Mesothelial cell of epicardium (in vitro differentiated cells): Measurements from ENCODE around the gene LRRC8D. TPM values are rescaled to one million over a fixed set of nuclear protein-coding genes. Genes with fewer than 3 reads are reported as not detected.

Source experiments
- DNase-seq, 2 experiments: peaks; one replicate each; pipeline ENCODE4 v3.0.0; 2021; ENCODE audit warnings: low spot score in 2 of 2; ENCODE audit not compliant: unreplicated experiment in 2 of 2
- H3K27ac Mint-ChIP-seq: 2 replicates; pipeline ENCODE4 v1.8.0; 2021; ENCODE audit warnings: mixed read lengths
- H3K27me3 Mint-ChIP-seq: 2 replicates; pipeline ENCODE4 v1.8.0; 2021; ENCODE audit warnings: low read depth, mixed read lengths
- H3K36me3 Mint-ChIP-seq: 2 replicates; pipeline ENCODE4 v1.8.0; 2021; ENCODE audit warnings: mixed read lengths
- H3K4me1 Mint-ChIP-seq: 2 replicates; pipeline ENCODE4 v1.8.0; 2021; ENCODE audit warnings: mixed read lengths
- H3K4me3 Mint-ChIP-seq: 2 replicates; pipeline ENCODE4 v1.8.0; 2021; ENCODE audit warnings: mild to moderate bottlenecking, moderate library complexity, mixed read lengths
- H3K9me3 Mint-ChIP-seq: 2 replicates; pipeline ENCODE4 v1.8.0; 2021; ENCODE audit warnings: mixed read lengths
- CTCF ChIP-seq: fragments of 200-600 bp; sonication (generic); IDR thresholded peaks from one replicate; pipeline ENCODE4 v1.5.0; 2021; ENCODE audit warnings: antibody characterized with exemption; ENCODE audit not compliant: unreplicated experiment
- total RNA-seq: library from RNA; stranded (reverse); gene quantifications from 3 replicates; pipeline ENCODE4 v1.2.1, GENCODE V29; 2021

Gene LRRC8D
- total RNA-seq, 1 donor from 2014 or later = 22.6 TPM

DNA sequence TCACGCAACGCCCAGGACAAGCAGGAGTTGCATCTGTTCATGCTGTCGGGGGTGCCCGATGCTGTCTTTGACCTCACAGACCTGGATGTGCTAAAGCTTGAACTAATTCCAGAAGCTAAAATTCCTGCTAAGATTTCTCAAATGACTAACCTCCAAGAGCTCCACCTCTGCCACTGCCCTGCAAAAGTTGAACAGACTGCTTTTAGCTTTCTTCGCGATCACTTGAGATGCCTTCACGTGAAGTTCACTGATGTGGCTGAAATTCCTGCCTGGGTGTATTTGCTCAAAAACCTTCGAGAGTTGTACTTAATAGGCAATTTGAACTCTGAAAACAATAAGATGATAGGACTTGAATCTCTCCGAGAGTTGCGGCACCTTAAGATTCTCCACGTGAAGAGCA, 113.6 kb downstream of the LRRC8D start:
- H3K36me3 Mint-ChIP-seq = peaks cover 34% of the 10 kb centered on the region
- no peaks in the 10 kb centered on the region for H3K9me3 Mint-ChIP-seq
- no peak for DNase-seq
- peaks cover 6% of the 10 kb centered on the region for H3K4me1 Mint-ChIP-seq
- no peak overlapping the region for H3K4me3 Mint-ChIP-seq
- no peak overlapping the region for H3K27ac Mint-ChIP-seq
- no peak for TF ChIP-seq CTCF
- no peaks in the 10 kb centered on the region for H3K27me3 Mint-ChIP-seq

DNA sequence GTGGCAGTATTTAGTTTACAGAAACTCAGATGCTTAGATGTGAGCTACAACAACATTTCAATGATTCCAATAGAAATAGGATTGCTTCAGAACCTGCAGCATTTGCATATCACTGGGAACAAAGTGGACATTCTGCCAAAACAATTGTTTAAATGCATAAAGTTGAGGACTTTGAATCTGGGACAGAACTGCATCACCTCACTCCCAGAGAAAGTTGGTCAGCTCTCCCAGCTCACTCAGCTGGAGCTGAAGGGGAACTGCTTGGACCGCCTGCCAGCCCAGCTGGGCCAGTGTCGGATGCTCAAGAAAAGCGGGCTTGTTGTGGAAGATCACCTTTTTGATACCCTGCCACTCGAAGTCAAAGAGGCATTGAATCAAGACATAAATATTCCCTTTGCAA, 114.4 kb downstream of the LRRC8D start:
- Mint-ChIP-seq H3K9me3 (no peaks in the 10 kb centered on the region), H3K4me1 (peaks cover 6% of the 10 kb centered on the region), H3K27ac (no peak overlapping the region), H3K27me3 (no peaks in the 10 kb centered on the region), H3K4me3 (no peak overlapping the region), H3K36me3 (peaks cover 33% of the 10 kb centered on the region)
- no peak for TF ChIP-seq CTCF
- no peak for DNase-seq

DNA sequence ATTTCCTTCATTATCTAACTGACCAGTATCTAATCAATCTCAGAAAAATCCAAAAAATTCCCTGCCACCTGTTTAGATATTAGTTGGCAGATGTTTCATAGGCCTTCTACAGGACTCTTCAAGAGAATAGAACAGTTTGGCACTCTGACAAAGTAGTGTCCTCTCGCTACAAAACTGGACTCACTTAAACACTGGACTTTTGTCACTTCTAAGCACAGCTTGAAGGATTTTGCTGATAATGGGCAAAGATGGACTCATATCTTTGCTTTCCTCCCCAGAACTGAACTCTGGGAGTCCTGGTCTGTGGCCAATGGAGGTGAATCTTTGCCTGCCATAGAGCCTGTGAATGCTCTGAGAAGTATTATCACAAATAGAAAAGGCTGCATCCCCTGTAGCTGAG, 115.9 kb downstream of the LRRC8D start:
- H3K36me3 Mint-ChIP-seq = peaks cover 33% of the 10 kb centered on the region
- H3K27me3 Mint-ChIP-seq = no peaks in the 10 kb centered on the region
- no peak overlapping the region for H3K4me3 Mint-ChIP-seq
- DNase-seq = no peak
- no peaks in the 10 kb centered on the region for H3K9me3 Mint-ChIP-seq
- TF ChIP-seq CTCF = no peak
- peaks cover 6% of the 10 kb centered on the region for H3K4me1 Mint-ChIP-seq
- H3K27ac Mint-ChIP-seq = no peak overlapping the region

GRCh38 chr1:89938171-89939055, 117.6 kb downstream of the LRRC8D start:
- DNase-seq = no peak
- TF ChIP-seq CTCF = no peak
- Mint-ChIP-seq H3K4me1 (peaks cover 12% of the 10 kb centered on the region), H3K9me3 (no peaks in the 10 kb centered on the region), H3K27ac (no peak overlapping the region), H3K4me3 (no peak overlapping the region), H3K27me3 (no peaks in the 10 kb centered on the region), H3K36me3 (peaks cover 19% of the 10 kb centered on the region)

- Mint-ChIP-seq H3K27me3 (no peaks in the 10 kb centered on the region), H3K4me1 (peaks cover 17% of the 10 kb centered on the region), H3K9me3 (no peaks in the 10 kb centered on the region), H3K4me3 (no peak overlapping the region), H3K36me3 (peaks cover 12% of the 10 kb centered on the region), H3K27ac (no peak overlapping the region)
- no peak for DNase-seq
- TF ChIP-seq CTCF = no peak
Measured at GRCh38 chr1:89939059-89939570, 118.3 kb downstream of the LRRC8D start.
